Lower lobe of right lung (tissue), 2 donors: Measurements from ENCODE around the gene LRP1. TPM values are rescaled to one million over a fixed set of nuclear protein-coding genes. Genes with fewer than 3 reads are reported as not detected.

Experiments
- ATAC-seq, 2 donors: fragments of 200-7000 bp; cut with Tn5 transposase; one replicate each; pipeline ENCODE4 v1.9.1; 2020 to 2022; ENCODE audit warnings: mild to moderate bottlenecking in 2 of 2, moderate library complexity in 2 of 2
- DNase-seq: peaks from one replicate; pipeline ENCODE4 v3.0.0-alpha.2; 2020
- H3K27ac ChIP-seq: fragments of 200-600 bp; one replicate; pipeline ENCODE4 v1.8.0; 2022
- H3K27me3 ChIP-seq: fragments of 200-600 bp; one replicate; pipeline ENCODE4 v1.8.0; 2022; ENCODE audit warnings: low read depth
- H3K36me3 ChIP-seq: fragments of 200-600 bp; one replicate; pipeline ENCODE4 v1.8.0; 2022; ENCODE audit warnings: mild to moderate bottlenecking
- H3K4me1 ChIP-seq: fragments of 200-600 bp; one replicate; pipeline ENCODE4 v1.8.0; 2022
- H3K4me3 ChIP-seq: fragments of 200-600 bp; one replicate; pipeline ENCODE4 v1.8.0; 2022; ENCODE audit warnings: mild to moderate bottlenecking
- H3K9me3 ChIP-seq: fragments of 200-600 bp; one replicate; pipeline ENCODE4 v1.8.0; 2022
- intact Hi-C: fragments of 100-400 bp; cut with DNase I; formaldehyde crosslinking; loops from one replicate; pipeline ENCODE4 v1.11.0; 2022
- total RNA-seq: library from RNA; stranded (reverse); fragmentation: NEBNext Ultra II Directional; extraction: Animal tissue kit (Norgen Biotek cat#: 25700); gene quantifications from one replicate; pipeline ENCODE4 v1.2.1, GENCODE V29; 2021
- TF ChIP-seq, protein P1 (sequence below): fragments of 200-600 bp; IDR thresholded peaks from one replicate; pipeline ENCODE4 v1.8.0; 2022; ENCODE audit warnings: antibody characterized with exemption, mild to moderate bottlenecking
- donor health status: DM: no; HTN: yes; CAD: no; lungs with severe emphysema.

The LRP1 gene
- total RNA-seq, 1 donor from 2014 or later, result 404 TPM

DNA sequence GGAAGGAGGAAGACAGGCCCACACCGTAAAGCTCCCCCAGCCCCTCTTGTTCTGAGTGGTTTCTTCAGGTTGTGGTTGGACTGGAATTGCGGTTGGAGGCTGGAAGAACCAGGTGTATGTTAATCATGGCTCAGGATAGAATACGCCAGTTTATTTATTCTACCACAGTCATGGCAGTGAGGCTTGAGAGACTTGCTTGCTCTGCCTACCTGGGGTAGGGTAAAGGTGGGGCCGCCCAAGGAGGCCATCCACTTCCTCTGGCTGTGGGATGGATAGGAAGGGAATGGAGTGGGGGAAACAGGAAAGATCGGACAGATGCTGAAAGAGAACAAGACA, 109.3 kb downstream of the LRP1 start:
- Histone ChIP-seq H3K27me3 (peaks cover 69% of the 10 kb centered on the region), H3K36me3 (peaks cover 21% of the 10 kb centered on the region), H3K27ac (no peak overlapping the region), H3K9me3 (no peaks in the 10 kb centered on the region), H3K4me1 (peaks cover 53% of the 10 kb centered on the region), H3K4me3 (no peak overlapping the region)
- ATAC-seq (no peak), DNase-seq (no peak)
- intact Hi-C loops, result no loop called here
- TF ChIP-seq, protein P1, sequence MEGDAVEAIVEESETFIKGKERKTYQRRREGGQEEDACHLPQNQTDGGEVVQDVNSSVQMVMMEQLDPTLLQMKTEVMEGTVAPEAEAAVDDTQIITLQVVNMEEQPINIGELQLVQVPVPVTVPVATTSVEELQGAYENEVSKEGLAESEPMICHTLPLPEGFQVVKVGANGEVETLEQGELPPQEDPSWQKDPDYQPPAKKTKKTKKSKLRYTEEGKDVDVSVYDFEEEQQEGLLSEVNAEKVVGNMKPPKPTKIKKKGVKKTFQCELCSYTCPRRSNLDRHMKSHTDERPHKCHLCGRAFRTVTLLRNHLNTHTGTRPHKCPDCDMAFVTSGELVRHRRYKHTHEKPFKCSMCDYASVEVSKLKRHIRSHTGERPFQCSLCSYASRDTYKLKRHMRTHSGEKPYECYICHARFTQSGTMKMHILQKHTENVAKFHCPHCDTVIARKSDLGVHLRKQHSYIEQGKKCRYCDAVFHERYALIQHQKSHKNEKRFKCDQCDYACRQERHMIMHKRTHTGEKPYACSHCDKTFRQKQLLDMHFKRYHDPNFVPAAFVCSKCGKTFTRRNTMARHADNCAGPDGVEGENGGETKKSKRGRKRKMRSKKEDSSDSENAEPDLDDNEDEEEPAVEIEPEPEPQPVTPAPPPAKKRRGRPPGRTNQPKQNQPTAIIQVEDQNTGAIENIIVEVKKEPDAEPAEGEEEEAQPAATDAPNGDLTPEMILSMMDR, result no peak

DNA sequence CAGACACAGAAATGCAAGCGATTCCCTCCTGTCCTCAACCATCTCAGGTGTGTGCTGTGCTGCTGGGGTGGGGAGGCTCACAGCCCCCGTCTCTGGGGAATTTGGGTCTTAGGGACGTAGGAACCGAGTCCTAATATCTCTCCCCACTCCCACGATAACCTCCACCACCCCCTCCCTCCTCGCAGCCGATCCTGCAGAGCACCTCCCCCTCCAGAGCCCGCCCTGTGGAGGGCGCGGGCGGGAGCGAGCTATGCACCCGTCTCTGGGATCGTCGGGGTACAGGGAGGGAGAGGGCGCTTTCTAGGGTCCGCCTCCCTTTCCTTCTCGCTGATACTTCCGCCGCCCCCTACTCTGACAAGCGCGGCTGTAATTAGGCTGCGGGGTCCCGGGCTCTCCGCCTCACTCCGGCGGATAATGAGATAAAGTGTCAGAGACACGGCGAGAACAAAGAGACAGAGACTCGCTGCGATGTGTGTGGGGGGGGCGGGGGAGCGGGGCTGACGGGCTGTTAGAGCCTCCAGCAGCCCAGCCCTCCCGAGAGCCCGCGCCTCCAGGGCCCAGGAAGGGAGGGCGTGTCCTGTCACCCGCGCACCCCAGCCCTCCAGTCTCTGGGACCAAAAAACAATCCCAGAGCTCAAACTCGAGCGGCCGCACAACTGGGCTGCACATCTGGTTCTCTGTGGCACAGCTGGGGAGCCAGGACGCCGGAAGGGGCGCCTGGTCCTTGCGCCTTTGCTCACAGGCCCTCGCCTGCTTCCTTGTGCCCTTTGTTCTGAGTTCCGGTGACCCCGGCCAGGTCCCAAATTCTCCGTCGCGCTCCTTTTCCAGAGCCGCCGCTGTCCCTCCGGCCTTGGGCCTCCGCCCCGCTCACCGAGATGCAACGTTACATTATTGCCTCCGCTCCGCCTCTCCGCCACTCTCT, 109.9 kb downstream of the LRP1 start:
- DNase-seq (peak; percentile 49), ATAC-seq (peak in 1 of 2 donors; percentile 3)
- Histone ChIP-seq H3K27me3 (peaks cover 75% of the 10 kb centered on the region), H3K4me1 (peaks cover 59% of the 10 kb centered on the region), H3K4me3 (peak overlapping the region; percentile 57), H3K36me3 (peaks cover 15% of the 10 kb centered on the region), H3K27ac (peak overlapping the region; percentile 19), H3K9me3 (no peaks in the 10 kb centered on the region)
- TF ChIP-seq, protein P1, result no peak
- intact Hi-C loops, result no loop called here

DNA sequence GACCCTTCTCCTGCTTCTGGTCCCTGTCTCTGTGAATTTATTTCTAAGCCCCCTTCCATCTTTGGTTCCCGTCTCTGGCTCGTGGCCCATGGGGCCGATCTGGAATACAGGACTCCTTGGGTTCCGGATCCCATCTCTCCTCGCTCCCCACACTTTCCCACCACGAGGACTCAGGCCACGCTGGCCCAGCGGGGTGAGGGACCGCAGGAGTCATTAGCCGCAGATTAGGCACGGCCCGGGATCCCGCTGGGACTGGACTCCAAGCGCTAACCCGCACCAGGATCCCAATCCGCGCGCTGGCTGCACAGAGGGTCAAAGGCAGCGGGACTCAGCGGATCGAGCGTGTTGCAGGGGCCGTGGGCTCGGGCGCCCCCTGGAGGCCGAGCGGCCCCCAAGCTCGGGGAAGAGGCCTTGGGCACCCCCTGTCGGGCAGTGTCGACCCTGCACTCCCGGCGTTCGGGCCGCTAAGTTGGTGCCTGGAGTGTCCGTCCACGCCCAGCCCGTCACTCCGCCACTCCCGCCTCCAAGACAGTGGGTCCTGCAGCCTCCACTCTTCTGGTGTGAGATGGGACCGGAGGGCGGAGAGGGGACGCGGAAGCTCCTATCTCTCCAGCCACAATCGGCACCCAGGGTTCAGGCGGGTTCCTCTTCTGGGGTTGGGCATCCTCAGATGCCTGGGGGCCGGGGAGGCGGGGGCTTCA, 110.7 kb downstream of the LRP1 start:
- peaks cover 67% of the 10 kb centered on the region for H3K4me1 ChIP-seq
- TF ChIP-seq, protein P1, result peak; percentile 100
- peak overlapping the region; percentile 57 for H3K4me3 ChIP-seq
- H3K9me3 ChIP-seq, result no peaks in the 10 kb centered on the region
- H3K27me3 ChIP-seq, result peaks cover 82% of the 10 kb centered on the region
- ATAC-seq, result peak; percentile 85 to 93
- intact Hi-C loops, result no loop called here
- H3K27ac ChIP-seq, result peak overlapping the region; percentile 19
- peaks cover 7% of the 10 kb centered on the region for H3K36me3 ChIP-seq
- peak; percentile 91 for DNase-seq

DNA sequence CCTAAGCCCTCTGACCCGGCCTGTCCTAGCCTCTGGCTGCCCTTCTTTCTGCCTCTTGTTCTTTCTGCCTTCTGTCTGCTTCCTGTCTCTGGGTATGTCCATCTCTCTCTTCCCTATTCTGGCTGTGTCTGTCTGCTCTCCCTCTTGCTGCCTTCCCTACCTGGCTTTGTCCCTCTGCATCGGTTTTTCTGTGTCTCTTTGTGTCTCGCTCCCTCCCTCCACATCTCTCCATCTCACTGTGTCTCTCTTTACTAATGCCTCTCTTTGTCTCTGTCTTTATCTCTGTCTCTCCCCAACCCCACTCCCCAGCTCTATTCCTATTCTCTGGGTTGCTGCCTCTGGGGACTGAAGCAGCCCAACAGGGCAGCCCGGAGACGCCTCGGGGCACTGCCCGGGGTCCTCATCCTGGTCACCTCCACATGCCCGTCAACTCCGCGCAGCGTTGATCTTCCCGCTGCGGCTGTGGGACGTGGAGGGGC, 111.3 kb downstream of the LRP1 start:
- H3K4me3 ChIP-seq, result peak overlapping the region; percentile 57
- TF ChIP-seq, protein P1, result no peak
- intact Hi-C loops, result no loop called here
- no peaks in the 10 kb centered on the region for H3K9me3 ChIP-seq
- peaks cover 69% of the 10 kb centered on the region for H3K4me1 ChIP-seq
- peaks cover 86% of the 10 kb centered on the region for H3K27me3 ChIP-seq
- DNase-seq (no peak), ATAC-seq (no peak)
- no peak overlapping the region for H3K27ac ChIP-seq
- peaks cover under 1% of the 10 kb centered on the region for H3K36me3 ChIP-seq

DNA sequence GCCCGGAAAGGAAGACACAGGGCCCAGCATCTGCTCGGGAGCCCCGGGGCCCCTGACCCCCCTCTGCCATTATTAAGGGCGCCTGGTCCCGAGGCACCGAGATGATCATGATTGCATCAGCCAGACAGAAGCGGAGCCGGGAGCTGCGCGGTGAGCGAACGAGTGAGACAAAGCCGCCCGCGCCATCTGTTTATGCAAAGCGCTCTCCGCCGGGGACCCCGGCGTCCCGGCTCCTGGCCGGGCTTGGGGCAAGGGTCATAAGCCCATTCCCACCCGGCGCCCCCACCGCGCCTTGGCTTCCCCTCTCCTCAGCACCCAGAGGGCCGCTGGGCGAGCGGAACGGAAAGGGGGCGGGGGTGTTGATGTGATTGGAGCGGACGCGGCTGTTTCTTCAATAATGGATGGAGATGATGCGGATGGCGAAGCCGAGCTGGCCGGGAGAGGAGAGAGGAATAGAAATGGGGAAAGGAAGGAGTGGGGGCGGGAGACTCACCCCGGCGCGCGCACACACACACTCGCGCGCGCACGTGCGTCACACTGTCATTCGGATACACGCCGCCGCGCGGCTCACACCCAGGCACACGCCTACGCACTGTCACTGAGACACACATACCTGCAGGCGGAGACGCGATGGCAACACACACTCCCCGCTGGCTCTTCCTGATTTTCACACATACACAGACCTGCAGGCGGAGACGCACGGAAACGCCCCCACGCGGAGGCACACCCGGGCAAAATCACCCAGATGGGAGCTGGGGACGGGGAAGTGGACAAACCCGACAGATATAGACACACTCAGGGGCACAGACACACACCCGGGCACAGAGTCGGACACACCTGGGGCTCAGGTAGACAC, 112.0 kb downstream of the LRP1 start:
- Histone ChIP-seq H3K27me3 (peaks cover 86% of the 10 kb centered on the region), H3K36me3 (no peaks in the 10 kb centered on the region), H3K27ac (no peak overlapping the region), H3K4me3 (peak overlapping the region; percentile 57), H3K9me3 (no peaks in the 10 kb centered on the region), H3K4me1 (peaks cover 69% of the 10 kb centered on the region)
- ATAC-seq, result peak; percentile 6 to 13
- peak; percentile 69 for DNase-seq
- intact Hi-C loops, result no loop called here
- TF ChIP-seq, protein P1, result no peak
